HepG2 (cell line): ENCODE measurements around the gene STX1B. TPM values are rescaled to one million over a fixed set of nuclear protein-coding genes. Genes with fewer than 3 reads are reported as not detected.

Experiments
- CBX5 ChIP-seq: sonication (generic); formaldehyde crosslinking; IDR thresholded peaks from 2 replicates; pipeline ENCODE4 v1.4.0; 2020; ENCODE audit warnings: missing genetic modification reagents, borderline replicate concordance
- CSRNP2 ChIP-seq: sonication (generic); formaldehyde crosslinking; conservative IDR thresholded peaks from 2 replicates; pipeline ENCODE4 v1.8.0; 2022; ENCODE audit warnings: low read depth, missing genetic modification reagents
- JUNB ChIP-seq: sonication (generic); formaldehyde crosslinking; IDR thresholded peaks from 2 replicates; pipeline ENCODE4 v1.8.0; 2022; ENCODE audit warnings: missing genetic modification reagents, mild to moderate bottlenecking, borderline replicate concordance
- KLF11 ChIP-seq: IDR thresholded peaks from 2 replicates; pipeline ENCODE4 v1.6.1; 2016; ENCODE audit warnings: missing compliant biosample characterization
- REL ChIP-seq: sonication (generic); formaldehyde crosslinking; conservative IDR thresholded peaks from 2 replicates; pipeline ENCODE4 v1.8.0; 2022; ENCODE audit warnings: mild to moderate bottlenecking, missing genetic modification reagents, moderate library complexity
- RNF219 ChIP-seq: sonication (generic); formaldehyde crosslinking; IDR thresholded peaks from 2 replicates; pipeline ENCODE4 v1.5.0; 2020; ENCODE audit warnings: mild to moderate bottlenecking, missing genetic modification reagents
- SUZ12 ChIP-seq: fragments of 150-350 bp; IDR thresholded peaks from 2 replicates; pipeline ENCODE4 v1.6.1; 2014; ENCODE audit warnings: low read depth, low read length
- TRIM24 ChIP-seq: sonication (generic); formaldehyde crosslinking; IDR thresholded peaks from 2 replicates; pipeline ENCODE4 v1.8.0; 2022; ENCODE audit warnings: mild to moderate bottlenecking, missing genetic modification reagents
- ZNF275 ChIP-seq: sonication (generic); formaldehyde crosslinking; IDR thresholded peaks from 2 replicates; pipeline ENCODE4 v1.8.0; 2022; ENCODE audit warnings: missing genetic modification reagents, mild to moderate bottlenecking, inconsistent platforms, borderline replicate concordance
- ZNF337 ChIP-seq: sonication (generic); formaldehyde crosslinking; IDR thresholded peaks from 2 replicates; pipeline ENCODE4 v1.5.1; 2020; ENCODE audit warnings: missing genetic modification reagents, low read depth, mild to moderate bottlenecking, borderline replicate concordance
- ZNF615 ChIP-seq: sonication (generic); formaldehyde crosslinking; IDR thresholded peaks from 2 replicates; pipeline ENCODE4 v1.5.0; 2020; ENCODE audit warnings: mild to moderate bottlenecking, missing genetic modification reagents, borderline replicate concordance
- ZNF639 ChIP-seq: conservative IDR thresholded peaks from 2 replicates; pipeline ENCODE4 v1.6.1; 2018; ENCODE audit warnings: missing genetic modification reagents
- ZNF646 ChIP-seq: sonication (generic); formaldehyde crosslinking; IDR thresholded peaks from 2 replicates; pipeline ENCODE4 v1.9.0; 2021; ENCODE audit warnings: mild to moderate bottlenecking, missing genetic modification reagents
- ZSCAN29 ChIP-seq: sonication (generic); formaldehyde crosslinking; conservative IDR thresholded peaks from 2 replicates; pipeline ENCODE4 v1.4.0; 2020; ENCODE audit warnings: mild to moderate bottlenecking, missing genetic modification reagents
- polyA plus RNA-seq, 8 experiments: library from polyadenylated mRNA; depleted of rRNA in 3 of 8; stranded (reverse) in 7 of 8; unstranded in 1 of 8; fragments of >200 nt; fragmentation: Illumina TruSeq in 4 of 8; extraction: Trizol in 4 of 8; gene quantifications; 2 replicates each; pipeline versions ENCODE4 v1.2.1 to v1.2.3, GENCODE V29; 2011 to 2016; ENCODE audit warnings: low read depth in 4 of 8, missing spikeins in 1 of 8, mixed read lengths in 1 of 8; ENCODE audit not compliant: insufficient read depth in 1 of 8
- total RNA-seq, 5 experiments: library from RNA; depleted of rRNA; stranded (reverse); fragments of >200 nt; fragmentation: Illumina TruSeq; extraction: Trizol; gene quantifications; 2 replicates each; pipeline ENCODE4 v1.2.3, GENCODE V29; 2016; ENCODE audit warnings: low read depth in 1 of 5

STX1B gene
- total and polyA plus RNA-seq, 2 of the 13 experiments (the other 11 are each of a cell fraction or from before 2014, with no cell fraction given), result 2.1 to 3.0 TPM

GRCh38 chr16:30953511-30954124 lies 56.8 kb downstream of the STX1B start (continued):
- TF ChIP-seq RNF219 (CRISPR knock-in tag) (no peak), ZNF337 (no peak), ZNF639 (CRISPR knock-in tag) (0 out of 2 replicates have a peak, but pooled peaks have one; percentile 18), JUNB (CRISPR knock-in tag) (no peak), KLF11 (CRISPR knock-in tag) (no peak; the same call in 1 of the 2 replicates), REL (no peak; the same call in 1 of the 2 replicates), ZNF615 (CRISPR knock-in tag) (no peak), ZSCAN29 (CRISPR knock-in tag) (no peak; the same call in 1 of the 2 replicates), SUZ12 (no peak), CBX5 (no peak), CSRNP2 (CRISPR knock-in tag) (no peak), ZNF646 (CRISPR knock-in tag) (no peak), ZNF275 (CRISPR knock-in tag) (no peak), TRIM24 (CRISPR knock-in tag) (no peak)
